BE2C (cell line): Measurements from ENCODE around the gene KRT23.

Experiments used
- DNase-seq: peaks from one replicate; pipeline ENCODE4 v3.0.0-alpha.2; 2020
- H3K27me3 ChIP-seq: fragments of 250-450 bp; sonication (Bioruptor Pico); 2 replicates; pipeline ENCODE4 v1.5.1; 2020; ENCODE audit warnings: mild to moderate bottlenecking
- H3K36me3 ChIP-seq: fragments of 250-450 bp; sonication (Bioruptor Pico); 2 replicates; pipeline ENCODE4 v1.5.1; 2020; ENCODE audit warnings: mild to moderate bottlenecking
- H3K4me1 ChIP-seq: fragments of 250-450 bp; sonication (Bioruptor Pico); 2 replicates; pipeline ENCODE4 v1.5.1; 2020
- H3K4me3 ChIP-seq: 2 replicates; pipeline ENCODE4 v1.5.1; 2011; ENCODE audit warnings: low read depth, low read length
- H3K9me3 ChIP-seq: fragments of 250-450 bp; sonication (Bioruptor Pico); 2 replicates; pipeline ENCODE4 v1.5.1; 2020
- TF ChIP-seq, protein P1 (sequence below): IDR thresholded peaks from 2 replicates; pipeline ENCODE4 v1.5.1; 2012; ENCODE audit warnings: mild to moderate bottlenecking, low read depth, low read length

KRT23 gene

DNA sequence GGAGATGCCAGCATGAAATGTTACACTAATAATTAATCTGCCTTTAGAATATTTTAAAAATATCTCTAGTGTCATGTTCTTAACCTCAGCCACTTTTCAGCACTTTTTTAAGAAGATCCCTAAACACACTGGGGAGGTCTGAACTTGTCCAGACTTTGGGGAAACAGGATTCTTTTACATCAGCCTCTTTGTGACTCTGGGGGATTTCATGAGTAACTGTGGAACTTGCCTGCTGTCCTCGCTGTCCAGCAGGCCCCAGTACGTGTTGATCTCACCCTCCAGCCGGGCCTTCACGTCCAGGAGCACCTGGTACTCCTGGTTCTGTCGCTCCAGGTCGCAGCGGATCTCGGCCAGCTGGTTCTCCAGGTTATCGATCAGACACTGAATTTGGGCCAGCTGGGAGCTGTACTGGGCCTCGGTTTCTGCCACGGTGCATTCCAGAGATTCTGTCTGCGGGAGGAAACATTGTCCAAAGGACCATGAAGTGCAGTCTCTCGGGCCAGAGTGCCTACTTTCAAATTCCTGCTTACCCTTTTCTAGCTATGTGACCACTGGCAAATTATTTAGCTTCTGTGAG, 41.2 kb upstream of the KRT23 start:
- Histone ChIP-seq H3K36me3 (no peaks in the 10 kb centered on the region), H3K27me3 (peaks cover 21% of the 10 kb centered on the region), H3K9me3 (no peaks in the 10 kb centered on the region), H3K4me1 (no peaks in the 10 kb centered on the region), H3K4me3 (no peak overlapping the region)
- TF ChIP-seq, protein P1, sequence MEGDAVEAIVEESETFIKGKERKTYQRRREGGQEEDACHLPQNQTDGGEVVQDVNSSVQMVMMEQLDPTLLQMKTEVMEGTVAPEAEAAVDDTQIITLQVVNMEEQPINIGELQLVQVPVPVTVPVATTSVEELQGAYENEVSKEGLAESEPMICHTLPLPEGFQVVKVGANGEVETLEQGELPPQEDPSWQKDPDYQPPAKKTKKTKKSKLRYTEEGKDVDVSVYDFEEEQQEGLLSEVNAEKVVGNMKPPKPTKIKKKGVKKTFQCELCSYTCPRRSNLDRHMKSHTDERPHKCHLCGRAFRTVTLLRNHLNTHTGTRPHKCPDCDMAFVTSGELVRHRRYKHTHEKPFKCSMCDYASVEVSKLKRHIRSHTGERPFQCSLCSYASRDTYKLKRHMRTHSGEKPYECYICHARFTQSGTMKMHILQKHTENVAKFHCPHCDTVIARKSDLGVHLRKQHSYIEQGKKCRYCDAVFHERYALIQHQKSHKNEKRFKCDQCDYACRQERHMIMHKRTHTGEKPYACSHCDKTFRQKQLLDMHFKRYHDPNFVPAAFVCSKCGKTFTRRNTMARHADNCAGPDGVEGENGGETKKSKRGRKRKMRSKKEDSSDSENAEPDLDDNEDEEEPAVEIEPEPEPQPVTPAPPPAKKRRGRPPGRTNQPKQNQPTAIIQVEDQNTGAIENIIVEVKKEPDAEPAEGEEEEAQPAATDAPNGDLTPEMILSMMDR: no peak
- DNase-seq: no peak

DNA sequence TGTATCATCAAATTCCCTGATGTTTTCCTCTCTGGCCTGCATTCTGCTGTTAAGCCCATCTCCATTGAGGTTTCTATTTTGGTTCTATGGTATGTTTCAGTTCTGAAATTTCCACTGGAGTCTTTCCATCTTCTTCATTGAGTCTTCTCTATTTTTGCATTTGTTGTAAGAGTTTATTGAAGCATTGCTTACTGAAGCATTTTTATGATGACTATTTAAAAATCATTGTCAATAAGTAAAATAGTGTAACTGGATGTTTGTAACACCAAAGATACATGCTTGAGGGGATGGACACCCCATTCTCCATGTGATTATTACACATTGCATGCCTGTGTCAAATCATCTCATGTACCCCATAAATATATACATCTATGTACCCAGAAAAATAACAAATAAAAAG, 38.1 kb upstream of the KRT23 start:
- peaks cover 26% of the 10 kb centered on the region for H3K27me3 ChIP-seq
- no peaks in the 10 kb centered on the region for H3K4me1 ChIP-seq
- no peaks in the 10 kb centered on the region for H3K36me3 ChIP-seq
- DNase-seq: no peak
- TF ChIP-seq, protein P1: no peak
- no peak overlapping the region for H3K4me3 ChIP-seq
- H3K9me3 ChIP-seq: no peaks in the 10 kb centered on the region

DNA sequence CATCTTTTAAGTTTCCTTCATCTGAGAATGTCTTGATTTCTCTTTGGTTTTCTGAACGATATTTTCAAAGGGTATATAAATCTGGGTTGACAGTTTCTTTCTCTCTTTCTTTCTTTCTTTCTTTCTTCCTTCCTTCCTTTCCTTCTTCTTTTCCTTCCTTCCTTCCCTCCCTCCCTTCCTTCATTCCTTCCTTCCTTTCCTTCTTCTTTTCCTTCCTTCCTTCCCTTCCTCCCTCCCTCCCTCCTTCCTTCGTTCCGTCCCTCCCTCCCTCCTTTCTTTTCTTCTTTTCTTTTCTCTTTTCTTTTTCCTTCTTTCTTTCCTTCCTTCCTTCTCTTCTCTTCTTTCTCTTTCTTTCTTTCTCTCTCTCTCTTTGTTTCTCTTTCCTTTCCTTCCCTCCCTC, 36.9 kb upstream of the KRT23 start:
- Histone ChIP-seq H3K9me3 (no peaks in the 10 kb centered on the region), H3K27me3 (peaks cover 26% of the 10 kb centered on the region)
- TF ChIP-seq, protein P1: no peak

GRCh38 chr17:40967582-40967981, 30.1 kb upstream of the KRT23 start:
- TF ChIP-seq, protein P1: no peak
- Histone ChIP-seq H3K36me3 (no peaks in the 10 kb centered on the region), H3K4me1 (no peaks in the 10 kb centered on the region), H3K4me3 (no peak overlapping the region), H3K9me3 (no peaks in the 10 kb centered on the region; the same call in 1 of the 2 replicates), H3K27me3 (peaks cover 17% of the 10 kb centered on the region)
- no peak for DNase-seq

More for the DNA sequence above, 36.9 kb upstream of the KRT23 start:
- H3K4me3 ChIP-seq: no peak overlapping the region
- no peaks in the 10 kb centered on the region for H3K36me3 ChIP-seq
- DNase-seq: no peak
- H3K4me1 ChIP-seq: no peaks in the 10 kb centered on the region

DNA sequence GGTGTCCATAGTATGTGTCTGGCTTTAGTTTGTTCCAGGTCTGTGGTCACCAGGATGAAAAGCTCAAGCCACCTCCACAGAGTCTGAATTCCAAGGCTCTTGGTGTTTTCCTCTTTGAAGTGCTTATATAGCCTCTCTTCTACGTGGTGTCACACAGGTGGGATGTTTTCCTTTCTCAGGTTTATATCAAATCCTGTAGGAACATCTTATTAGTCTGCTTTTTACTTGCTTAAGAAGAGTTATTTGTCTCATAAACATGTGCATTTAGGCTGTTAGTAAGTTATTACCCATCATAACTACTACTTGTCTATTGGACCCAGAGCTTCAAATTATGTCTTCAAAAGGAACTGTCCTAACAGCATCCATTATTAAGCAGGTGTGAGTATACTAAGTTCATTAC, 29.4 kb upstream of the KRT23 start, which contains the start of gene KRT39:
KRT39 (minus strand) TSS at position 101 of the 400 bp plus-strand sequence; CDS start at position 9, 92 bp downstream.
- Histone ChIP-seq H3K4me3 (no peak within 1 kb of the TSS), H3K27me3 (peaks cover 15% of the 10 kb centered on the region)

GRCh38 chr17:40963838-40964237, 26.4 kb upstream of the KRT23 start:
- DNase-seq: no peak
- H3K27me3 ChIP-seq: peaks cover 28% of the 10 kb centered on the region
- TF ChIP-seq, protein P1: peak; percentile 80
- H3K4me1 ChIP-seq: no peaks in the 10 kb centered on the region
- no peaks in the 10 kb centered on the region for H3K36me3 ChIP-seq
- no peak overlapping the region for H3K4me3 ChIP-seq
- no peaks in the 10 kb centered on the region; the same call in 1 of the 2 replicates for H3K9me3 ChIP-seq

More for the DNA sequence above, 29.4 kb upstream of the KRT23 start, which contains the start of gene KRT39:
- Histone ChIP-seq H3K4me1 (no peaks in the 10 kb centered on the region), H3K36me3 (no peaks in the 10 kb centered on the region), H3K9me3 (no peaks in the 10 kb centered on the region; the same call in 1 of the 2 replicates)
- TF ChIP-seq, protein P1: no peak
- DNase-seq: no peak
